Activated CD8-positive, alpha-beta T cell treated with anti-CD3 and anti-CD28 coated beads for 36 hours (primary cell): ENCODE data around the gene ZNRF4. TPM values are rescaled to one million over a fixed set of nuclear protein-coding genes. Genes with fewer than 3 reads are reported as not detected.

Experiments used
- ATAC-seq: fragments of 200-7000 bp; cut with Tn5 transposase; one replicate; pipeline ENCODE4 v1.10.0; 2021; ENCODE audit warnings: mild to moderate bottlenecking, moderate library complexity
- CTCF ChIA-PET: fragments of 350-600 bp; sonication (Branson Sonifier 250); formaldehyde crosslinking; loops from one replicate; lab custom pipeline; 2021; ENCODE audit warnings: antibody characterized with exemption; lab: Charles Lee
- POLR2A ChIA-PET: fragments of 350-600 bp; sonication (Branson Sonifier 250); formaldehyde crosslinking; loops from one replicate; lab custom pipeline; 2021; ENCODE audit warnings: antibody characterized with exemption; lab: Charles Lee
- DNase-seq: peaks from one replicate; pipeline ENCODE4 v3.0.0-alpha.2; 2020
- H3K27ac Mint-ChIP-seq: one replicate; pipeline ENCODE4 v1.8.0; 2021; ENCODE audit warnings: mild to moderate bottlenecking, mixed read lengths
- H3K27me3 Mint-ChIP-seq: one replicate; pipeline ENCODE4 v1.8.0; 2021; ENCODE audit warnings: mixed read lengths
- H3K36me3 Mint-ChIP-seq: one replicate; pipeline ENCODE4 v1.8.0; 2021; ENCODE audit warnings: low read depth, mixed read lengths
- H3K4me1 Mint-ChIP-seq: one replicate; pipeline ENCODE4 v1.8.0; 2021; ENCODE audit warnings: low read depth, mixed read lengths
- H3K4me3 Mint-ChIP-seq: one replicate; pipeline ENCODE4 v1.8.0; 2021; ENCODE audit warnings: mild to moderate bottlenecking, moderate library complexity, mixed read lengths
- H3K9me3 Mint-ChIP-seq: one replicate; pipeline ENCODE4 v1.8.0; 2021; ENCODE audit warnings: mixed read lengths
- CTCF ChIP-seq: fragments of 200-600 bp; IDR thresholded peaks from one replicate; pipeline ENCODE4 v1.8.0; 2022; ENCODE audit warnings: antibody characterized with exemption, mild to moderate bottlenecking
- intact Hi-C: fragments of 100-400 bp; cut with micrococcal nuclease; formaldehyde crosslinking; loops from one replicate; pipeline ENCODE4 v1.10.0; 2022
- total RNA-seq, 2 experiments: library from RNA; stranded (reverse); gene quantifications; one replicate each; pipeline ENCODE4 v1.2.3, GENCODE V29; 2021

ZNRF4 gene
- total RNA-seq, 2 experiments from 2014 or later = not detected

- ChIA-PET CTCF (no interaction called here), POLR2A (interaction anchor here (0.6 kb wide), 1 partner anchor 112 kb away, joined by 3 read pairs; no protein-coding TSS in a partner anchor)
- Mint-ChIP-seq H3K27me3 (peaks cover 2% of the 10 kb centered on the region), H3K36me3 (no peaks in the 10 kb centered on the region), H3K9me3 (no peaks in the 10 kb centered on the region), H3K4me1 (no peaks in the 10 kb centered on the region), H3K27ac (no peak overlapping the region), H3K4me3 (no peak overlapping the region)
- no peak for TF ChIP-seq CTCF
- no peak for ATAC-seq
- no peak for DNase-seq
- intact Hi-C loops = no loop called here
Observed at GRCh38 chr19:5458420-5458819, 3.2 kb downstream of the ZNRF4 start.

- Mint-ChIP-seq H3K4me1 (no peaks in the 10 kb centered on the region), H3K27ac (no peak overlapping the region), H3K9me3 (no peaks in the 10 kb centered on the region), H3K27me3 (peaks cover 6% of the 10 kb centered on the region), H3K4me3 (no peak overlapping the region), H3K36me3 (no peaks in the 10 kb centered on the region)
- ChIA-PET CTCF (no interaction called here), POLR2A (no interaction called here)
- no peak for TF ChIP-seq CTCF
- intact Hi-C loops = no loop called here
- DNase-seq = no peak
- no peak for ATAC-seq
Observed at GRCh38 chr19:5459360-5459759, 4.1 kb downstream of the ZNRF4 start.

- ATAC-seq = no peak
- TF ChIP-seq CTCF = no peak
Observed at GRCh38 chr19:5460748-5461147, 5.5 kb downstream of the ZNRF4 start.

GRCh38 chr19:5463959-5464358, 8.7 kb downstream of the ZNRF4 start:
- ChIA-PET CTCF (no interaction called here), POLR2A (no interaction called here)
- Mint-ChIP-seq H3K27me3 (peaks cover 8% of the 10 kb centered on the region), H3K4me3 (no peak overlapping the region), H3K36me3 (no peaks in the 10 kb centered on the region), H3K4me1 (no peaks in the 10 kb centered on the region), H3K27ac (no peak overlapping the region), H3K9me3 (no peaks in the 10 kb centered on the region)
- DNase-seq (no peak), ATAC-seq (no peak)
- no peak for TF ChIP-seq CTCF
- intact Hi-C loops = no loop called here

More at GRCh38 chr19:5460748-5461147, 5.5 kb downstream of the ZNRF4 start:
- ChIA-PET POLR2A (interaction anchor here (1.5 kb wide), 1 partner anchor 19 kb away, joined by 3 read pairs; no protein-coding TSS in a partner anchor), CTCF (no interaction called here)
- no peak for DNase-seq
- H3K36me3 Mint-ChIP-seq = no peaks in the 10 kb centered on the region
- no peaks in the 10 kb centered on the region for H3K4me1 Mint-ChIP-seq
- H3K9me3 Mint-ChIP-seq = no peaks in the 10 kb centered on the region
- H3K4me3 Mint-ChIP-seq = no peak overlapping the region
- H3K27ac Mint-ChIP-seq = no peak overlapping the region
- intact Hi-C loops = no loop called here
- H3K27me3 Mint-ChIP-seq = peaks cover 6% of the 10 kb centered on the region

GRCh38 chr19:5466072-5466471, 10.9 kb downstream of the ZNRF4 start:
- Mint-ChIP-seq H3K4me3 (no peak overlapping the region), H3K36me3 (no peaks in the 10 kb centered on the region), H3K27me3 (peaks cover 8% of the 10 kb centered on the region), H3K4me1 (no peaks in the 10 kb centered on the region), H3K9me3 (no peaks in the 10 kb centered on the region), H3K27ac (no peak overlapping the region)
- ChIA-PET CTCF (no interaction called here), POLR2A (no interaction called here)
- intact Hi-C loops = no loop called here
- ATAC-seq (no peak), DNase-seq (no peak)
- TF ChIP-seq CTCF = no peak
